ENCODE data around the gene DPEP3.

DNA sequence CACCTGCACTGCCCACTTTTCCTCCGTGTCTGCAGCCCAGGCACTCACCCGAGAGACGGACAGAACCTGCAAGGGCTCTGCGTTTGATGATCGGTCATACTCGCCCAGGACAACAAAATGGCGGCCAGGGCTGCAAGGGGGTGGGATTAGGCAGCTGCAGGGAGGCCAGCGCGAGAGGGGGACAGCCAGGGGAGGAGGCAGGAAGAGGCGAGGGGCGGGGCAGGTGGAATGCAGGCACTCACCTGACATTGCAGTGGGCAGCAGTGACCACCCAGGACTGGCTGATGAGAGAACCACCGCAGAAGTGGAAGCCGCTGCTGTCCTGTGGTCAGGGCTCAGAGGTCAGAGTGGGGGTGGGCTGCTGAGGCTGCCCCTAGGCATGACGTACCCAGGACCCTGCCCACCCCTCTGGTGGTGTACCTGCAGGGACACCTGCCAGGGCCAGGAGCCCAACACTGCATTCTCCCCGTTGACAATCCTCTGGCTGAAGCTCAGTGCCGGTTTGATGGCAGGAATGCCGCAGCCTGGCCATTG lies 49.6 kb downstream of the DPEP3 start:
- TF ChIP-seq, protein P1, sequence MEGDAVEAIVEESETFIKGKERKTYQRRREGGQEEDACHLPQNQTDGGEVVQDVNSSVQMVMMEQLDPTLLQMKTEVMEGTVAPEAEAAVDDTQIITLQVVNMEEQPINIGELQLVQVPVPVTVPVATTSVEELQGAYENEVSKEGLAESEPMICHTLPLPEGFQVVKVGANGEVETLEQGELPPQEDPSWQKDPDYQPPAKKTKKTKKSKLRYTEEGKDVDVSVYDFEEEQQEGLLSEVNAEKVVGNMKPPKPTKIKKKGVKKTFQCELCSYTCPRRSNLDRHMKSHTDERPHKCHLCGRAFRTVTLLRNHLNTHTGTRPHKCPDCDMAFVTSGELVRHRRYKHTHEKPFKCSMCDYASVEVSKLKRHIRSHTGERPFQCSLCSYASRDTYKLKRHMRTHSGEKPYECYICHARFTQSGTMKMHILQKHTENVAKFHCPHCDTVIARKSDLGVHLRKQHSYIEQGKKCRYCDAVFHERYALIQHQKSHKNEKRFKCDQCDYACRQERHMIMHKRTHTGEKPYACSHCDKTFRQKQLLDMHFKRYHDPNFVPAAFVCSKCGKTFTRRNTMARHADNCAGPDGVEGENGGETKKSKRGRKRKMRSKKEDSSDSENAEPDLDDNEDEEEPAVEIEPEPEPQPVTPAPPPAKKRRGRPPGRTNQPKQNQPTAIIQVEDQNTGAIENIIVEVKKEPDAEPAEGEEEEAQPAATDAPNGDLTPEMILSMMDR (IDR thresholded peaks at IDR 0.05) = no peak
- no peak for TF ChIP-seq EP300 (IDR thresholded peaks at IDR 0.05)
- no peak for TF ChIP-seq POLR2AphosphoS5 (IDR thresholded peaks at IDR 0.05)

All from stomach (tissue), 4 donors.